LNCAP (cell line): Measurements from ENCODE around the gene SIRPG.

Experiments
- CTCF ChIP-seq: fragments of 450-650 bp; IDR thresholded peaks from 2 replicates; pipeline ENCODE4 v1.5.1; 2017; ENCODE audit warnings: mild to moderate bottlenecking

The SIRPG gene

GRCh38 chr20:1684872-1685271 is 27.3 kb upstream of the SIRPG start:
- no peak for TF ChIP-seq CTCF

GRCh38 chr20:1676650-1677049 is 19.1 kb upstream of the SIRPG start:
- TF ChIP-seq CTCF, result no peak

GRCh38 chr20:1674990-1675780 is 17.6 kb upstream of the SIRPG start:
- no peak for TF ChIP-seq CTCF

GRCh38 chr20:1674361-1674760 is 16.8 kb upstream of the SIRPG start:
- no peak for TF ChIP-seq CTCF

- no peak for TF ChIP-seq CTCF
Observed at GRCh38 chr20:1673424-1673823, 15.8 kb upstream of the SIRPG start.

- no peak for TF ChIP-seq CTCF
Observed at GRCh38 chr20:1672728-1673127, 15.1 kb upstream of the SIRPG start.

GRCh38 chr20:1671891-1672669 is 14.5 kb upstream of the SIRPG start:
- TF ChIP-seq CTCF, result no peak
